Dedifferentiated amniotic fluid mesenchymal stem cell (primary cell): ENCODE data around the gene NHP2.

Source experiments
- DNase-seq: peaks from one replicate; pipeline ENCODE4 v3.0.0-alpha.2; 2016; ENCODE audit errors: extremely low spot score

NHP2 gene

GRCh38 chr5:178174456-178174855 lies 20.8 kb upstream of the NHP2 start:
- DNase-seq = no peak

GRCh38 chr5:178170455-178170854 lies 16.8 kb upstream of the NHP2 start:
- no peak for DNase-seq

GRCh38 chr5:178165581-178165980 lies 11.9 kb upstream of the NHP2 start:
- no peak for DNase-seq

GRCh38 chr5:178163772-178164735 lies 10.4 kb upstream of the NHP2 start:
- DNase-seq = peak; percentile 41

- DNase-seq = no peak
Measured at GRCh38 chr5:178162481-178162880, 8.8 kb upstream of the NHP2 start.

GRCh38 chr5:178160176-178160575 lies 6.5 kb upstream of the NHP2 start:
- no peak for DNase-seq

- DNase-seq = no peak
Measured at GRCh38 chr5:178155065-178155464, 1.4 kb upstream of the NHP2 start.

- DNase-seq = no peak
Measured at GRCh38 chr5:178152491-178153444, 917 bp downstream of the NHP2 start.

GRCh38 chr5:178150977-178151734 lies 2.5 kb downstream of the NHP2 start:
- no peak for DNase-seq

- DNase-seq = no peak
Measured at GRCh38 chr5:178149199-178149932, 4.3 kb downstream of the NHP2 start.

- DNase-seq = no peak
Measured at GRCh38 chr5:178147406-178147805, 6.3 kb downstream of the NHP2 start.

- DNase-seq = no peak
Measured at GRCh38 chr5:178145965-178146820, 7.5 kb downstream of the NHP2 start.

GRCh38 chr5:178143901-178144300 lies 9.8 kb downstream of the NHP2 start:
- DNase-seq = no peak

GRCh38 chr5:178143246-178143645 lies 10.4 kb downstream of the NHP2 start:
- DNase-seq = no peak

GRCh38 chr5:178142642-178143041 lies 11.0 kb downstream of the NHP2 start:
- DNase-seq = no peak

GRCh38 chr5:178141550-178141949 lies 12.1 kb downstream of the NHP2 start:
- no peak for DNase-seq

- DNase-seq = no peak
Measured at GRCh38 chr5:178137991-178138390, 15.7 kb downstream of the NHP2 start.

GRCh38 chr5:178136990-178137389 lies 16.7 kb downstream of the NHP2 start:
- no peak for DNase-seq

- DNase-seq = no peak
Measured at GRCh38 chr5:178131446-178131996, 22.2 kb downstream of the NHP2 start.
